ENCODE results near the gene AHNAK2. TPM values are rescaled to one million over a fixed set of nuclear protein-coding genes. Genes with fewer than 3 reads are reported as not detected.
"Not testable (repeated sequence)": the region's sequence is repeated elsewhere in the genome, so short reads cannot be mapped to it uniquely, and the experiment has no call there.

Gene AHNAK2
- 15.7 TPM for total RNA-seq
- long read RNA-seq, partial matches to known transcripts = 4 of 49 reads
- long read RNA-seq, other reads (novel, unspliced or antisense) = 45 of 49 reads

DNA sequence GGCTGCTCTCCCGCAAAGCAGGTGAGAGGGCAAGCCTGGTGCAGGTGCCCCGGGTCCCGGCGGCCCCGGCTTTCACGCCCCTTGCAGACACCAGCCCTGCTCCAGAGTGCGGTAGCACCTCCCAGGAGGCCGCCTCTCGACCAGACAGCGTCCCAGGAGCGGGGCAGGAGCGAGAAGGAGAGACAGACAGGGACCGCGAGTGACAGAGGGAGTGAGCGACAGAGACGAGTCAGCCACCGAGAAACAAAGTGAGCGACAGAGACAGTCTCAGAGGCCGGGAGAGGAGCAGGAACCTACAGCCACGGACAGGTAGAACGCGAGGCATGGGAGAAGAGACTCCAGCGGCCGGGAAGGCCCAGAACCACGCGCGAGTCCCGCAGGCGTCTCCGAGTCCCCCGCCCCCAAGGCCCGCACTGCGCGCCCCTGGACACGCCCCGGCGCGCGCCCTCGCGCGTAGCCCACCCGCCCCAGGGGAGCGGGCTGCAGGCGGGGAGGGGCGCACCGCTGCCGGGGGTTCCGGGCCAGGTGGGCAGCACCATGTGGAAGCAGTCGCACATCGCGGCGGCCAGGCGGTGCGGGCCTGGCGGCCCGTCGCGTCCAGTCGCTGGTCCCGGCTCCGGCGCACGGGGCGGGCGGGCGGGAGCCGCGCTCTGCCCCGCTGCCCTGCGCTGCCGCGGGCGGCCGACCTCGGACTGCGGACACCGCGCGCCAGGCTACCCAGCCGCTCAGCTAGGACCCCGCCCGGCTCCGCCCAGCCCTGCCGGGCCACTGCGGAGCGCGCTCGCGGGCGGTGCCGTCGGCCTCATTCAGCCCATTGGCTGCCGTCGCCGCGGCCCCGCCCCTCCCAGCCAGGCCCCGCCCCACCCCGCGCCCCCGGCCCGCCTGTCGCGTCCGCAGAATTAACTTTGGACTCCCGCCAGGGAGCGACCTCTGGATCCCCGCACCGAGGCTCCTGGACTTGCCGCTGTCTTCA is at the start of gene AHNAK2:
AHNAK2 (minus strand) TSS at position 694 of the 973 bp plus-strand sequence; CDS start at position 557, 137 bp downstream.
- DNase-seq (ENCODE audit: low spot score) = no peak

DNA sequence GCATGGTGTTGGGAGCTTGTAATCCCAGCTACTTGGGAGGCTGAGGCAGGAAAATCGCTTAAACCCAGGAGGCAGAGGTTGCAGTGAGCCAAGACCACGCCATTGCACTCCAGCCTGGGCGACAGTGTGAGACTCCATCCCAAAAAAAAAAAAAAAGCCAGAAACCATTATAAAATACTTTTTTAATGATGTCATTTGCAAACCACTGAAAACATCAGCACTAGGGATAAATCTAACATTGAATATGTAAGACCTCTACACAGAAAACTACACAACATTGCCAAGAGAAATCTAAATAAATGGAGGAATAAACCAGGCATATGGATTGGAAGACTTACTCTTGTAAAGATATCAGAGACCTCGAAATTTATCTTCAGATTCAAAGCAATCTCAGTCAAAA is 49.5 kb upstream of the AHNAK2 start:
- not testable (repeated sequence) for DNase-seq (ENCODE audit: low spot score)

DNA sequence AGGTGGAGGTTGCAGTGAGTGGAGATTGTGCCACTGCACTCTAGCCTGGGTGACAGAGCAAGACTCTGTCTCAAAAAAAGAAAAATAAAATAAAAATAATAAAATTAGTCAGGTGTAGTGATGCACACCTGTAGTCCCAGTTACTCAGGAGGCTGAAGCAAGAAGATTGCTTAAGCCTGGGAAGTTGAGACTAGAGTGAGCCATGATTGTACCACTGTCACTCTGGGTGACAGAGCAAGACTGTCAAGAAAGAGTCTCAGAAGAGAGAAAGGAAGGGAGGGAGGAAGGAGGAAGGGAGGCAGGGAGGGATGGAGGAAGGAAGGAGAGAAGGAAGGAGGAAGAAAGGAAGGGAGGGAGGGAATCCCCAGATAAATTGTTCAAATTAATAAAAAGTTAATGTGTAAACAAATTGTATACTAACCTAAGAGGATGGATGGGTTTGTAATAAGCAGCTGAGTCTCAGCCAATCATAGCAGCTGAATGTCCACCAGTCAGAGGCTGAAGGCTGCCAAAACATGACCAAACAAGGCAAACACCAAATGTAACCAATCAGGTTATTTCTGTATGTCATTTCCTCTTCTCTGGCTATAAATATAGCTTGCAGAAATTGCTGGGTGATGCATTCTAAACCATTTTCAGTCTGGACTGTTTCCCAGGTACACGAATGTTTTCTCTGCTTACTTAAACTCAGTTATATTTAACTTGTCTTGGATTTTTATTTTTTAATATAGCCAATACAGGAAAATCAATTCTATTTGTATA is 48.8 kb upstream of the AHNAK2 start:
- no peak for DNase-seq (ENCODE audit: low spot score)

DNA sequence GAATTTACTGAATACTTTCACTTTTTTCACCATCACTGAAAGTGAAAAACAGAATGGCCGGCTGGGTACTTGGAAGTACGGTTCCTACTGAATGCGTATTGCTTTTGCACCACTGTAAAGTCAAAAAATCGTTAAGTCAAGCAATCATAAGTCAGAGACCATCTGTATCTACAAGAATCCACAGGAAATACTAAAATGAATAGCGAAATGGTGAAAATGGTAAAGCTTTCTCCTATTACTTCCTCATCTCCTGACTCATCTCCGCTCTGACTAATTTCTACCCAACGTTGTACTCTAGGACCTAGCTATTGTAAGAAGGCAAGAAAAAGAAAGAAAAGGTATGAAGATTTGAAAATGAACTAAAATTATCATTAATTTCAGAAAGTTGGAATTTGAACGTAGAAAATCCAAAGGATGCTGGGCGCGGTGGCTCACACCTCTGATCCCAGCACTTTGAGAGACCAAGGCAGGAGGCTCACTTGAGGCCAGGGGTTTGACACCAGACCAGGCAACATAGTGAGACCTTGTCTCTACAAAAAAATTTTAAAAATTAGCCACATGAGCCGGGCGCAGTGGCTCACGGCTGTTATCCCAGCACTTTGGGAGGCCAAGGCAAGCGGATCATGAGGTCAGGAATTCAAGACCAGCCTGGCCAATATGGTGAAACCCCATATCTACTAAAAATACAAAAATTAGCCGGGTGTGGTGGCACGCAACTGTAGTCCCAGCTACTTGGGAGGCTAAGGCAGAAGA is 48.0 kb upstream of the AHNAK2 start:
- no peak for DNase-seq (ENCODE audit: low spot score)

GRCh38 chr14:105025429-105025828 is 47.3 kb upstream of the AHNAK2 start:
- no peak for DNase-seq (ENCODE audit: low spot score)

DNA sequence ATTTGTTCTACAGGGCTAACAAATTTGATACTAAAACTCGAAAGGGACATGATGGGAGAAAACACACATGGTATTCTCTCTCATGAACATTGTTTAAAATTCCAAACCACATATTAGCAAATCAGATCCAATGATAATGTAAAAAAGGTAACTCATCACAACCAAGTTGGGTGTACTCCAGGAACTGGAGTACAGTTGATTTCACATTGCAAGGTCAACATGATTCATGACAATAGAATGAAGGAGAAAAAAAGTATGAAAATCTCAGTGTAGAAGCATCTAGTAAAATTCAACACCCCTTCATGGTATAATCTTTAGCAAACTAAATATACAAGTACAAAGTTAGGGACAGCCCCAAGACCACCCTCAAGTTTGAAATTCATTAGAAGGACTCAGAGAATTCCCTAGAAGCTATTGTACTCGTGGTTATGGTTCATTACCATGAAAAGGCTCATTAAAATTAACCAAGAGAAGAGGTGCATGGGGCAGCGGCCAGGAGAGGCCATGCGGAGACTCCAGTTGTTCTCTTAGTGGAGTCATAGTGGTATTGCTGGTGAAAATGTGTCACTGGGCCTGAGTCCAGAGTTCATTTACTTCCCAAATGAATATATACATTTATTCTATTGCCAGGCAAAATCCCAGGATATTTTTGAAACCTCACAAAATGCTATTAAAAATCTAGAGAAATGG is 45.8 kb upstream of the AHNAK2 start:
- no peak for DNase-seq (ENCODE audit: low spot score)

GRCh38 chr14:105023144-105023543 is 45.0 kb upstream of the AHNAK2 start:
- DNase-seq (ENCODE audit: low spot score) = no peak

- no peak for DNase-seq (ENCODE audit: low spot score)
These were observed 44.1 kb upstream of the AHNAK2 start for GRCh38 chr14:105022276-105022670.

DNA sequence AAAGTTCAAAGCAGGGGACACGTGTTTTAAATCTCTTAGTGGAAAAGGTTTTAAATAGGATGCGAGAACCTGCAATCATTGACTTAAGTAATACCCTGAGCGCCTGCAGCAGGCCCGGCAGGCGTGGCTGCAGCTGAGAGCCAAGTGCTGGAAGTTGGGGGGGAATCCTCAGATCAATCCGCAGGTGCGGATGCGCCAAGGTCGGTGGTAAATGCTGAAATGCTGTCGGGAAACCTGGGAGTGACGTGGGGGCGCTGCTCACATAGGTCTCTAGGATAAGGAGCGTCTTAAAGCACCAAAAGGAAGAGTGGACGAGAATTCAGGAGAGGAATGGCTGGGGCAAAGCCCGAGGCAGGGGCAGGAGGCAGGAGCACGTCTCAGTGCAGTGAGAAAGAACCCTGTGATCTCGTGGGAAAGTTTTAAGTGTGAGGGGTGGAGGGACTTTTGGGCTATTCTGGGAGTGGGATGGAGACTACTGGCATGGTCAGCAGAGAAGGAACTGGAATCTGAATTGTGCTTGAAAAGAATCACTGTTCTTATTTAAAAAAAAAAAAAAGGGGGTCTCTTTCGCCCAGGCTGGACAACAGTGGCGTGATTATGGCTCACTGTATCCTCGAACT is 43.6 kb upstream of the AHNAK2 start:
- no peak for DNase-seq (ENCODE audit: low spot score)

DNA sequence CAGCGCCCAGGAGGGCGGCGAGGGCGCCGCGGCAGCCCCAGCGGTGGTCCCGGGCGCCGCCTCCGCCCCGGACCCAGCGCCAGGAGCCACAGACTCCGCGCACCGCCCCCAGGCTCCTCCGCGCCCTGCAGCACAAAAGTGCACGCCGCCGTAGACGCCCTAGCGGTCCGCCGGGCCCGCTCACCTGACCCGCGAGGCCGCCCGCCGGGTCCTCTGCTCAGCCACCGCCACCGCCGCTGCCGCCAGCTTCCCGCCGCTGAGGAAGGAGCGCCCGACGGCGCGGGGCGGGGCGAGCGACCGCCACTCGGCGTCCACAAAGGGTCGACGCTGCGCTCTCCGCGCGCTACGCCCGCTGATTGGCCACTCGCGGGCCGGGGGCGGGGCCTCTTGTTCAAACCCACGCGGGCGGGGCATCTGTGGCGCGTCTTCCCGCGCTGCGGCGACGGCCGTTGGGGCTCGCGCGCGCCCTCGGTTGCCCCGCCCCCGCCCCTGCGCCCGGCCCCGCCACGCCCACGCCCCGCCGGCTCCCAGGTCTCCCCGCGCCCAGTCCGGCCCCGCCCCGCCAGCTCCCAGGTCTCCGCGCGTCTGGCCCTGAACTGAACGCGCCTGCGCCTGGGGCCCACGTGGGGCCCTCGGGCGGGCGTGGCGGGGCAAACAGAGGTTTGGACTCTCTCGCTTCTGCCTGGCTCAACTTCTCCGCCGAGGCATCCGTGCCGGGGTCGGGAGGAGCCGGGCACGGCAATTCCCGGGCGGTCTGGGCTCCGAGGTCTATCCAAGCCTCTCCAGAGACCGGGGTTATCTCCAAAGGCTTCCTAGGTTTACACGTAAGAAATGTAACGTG is 42.9 kb upstream of the AHNAK2 start, which contains the start of gene CDCA4:
CDCA4 (minus strand) TSS at position 269 of the 841 bp plus-strand sequence. CDS start 9,154 bp downstream, outside the sequence.
- peak; percentile 99 for DNase-seq (ENCODE audit: low spot score)

DNA sequence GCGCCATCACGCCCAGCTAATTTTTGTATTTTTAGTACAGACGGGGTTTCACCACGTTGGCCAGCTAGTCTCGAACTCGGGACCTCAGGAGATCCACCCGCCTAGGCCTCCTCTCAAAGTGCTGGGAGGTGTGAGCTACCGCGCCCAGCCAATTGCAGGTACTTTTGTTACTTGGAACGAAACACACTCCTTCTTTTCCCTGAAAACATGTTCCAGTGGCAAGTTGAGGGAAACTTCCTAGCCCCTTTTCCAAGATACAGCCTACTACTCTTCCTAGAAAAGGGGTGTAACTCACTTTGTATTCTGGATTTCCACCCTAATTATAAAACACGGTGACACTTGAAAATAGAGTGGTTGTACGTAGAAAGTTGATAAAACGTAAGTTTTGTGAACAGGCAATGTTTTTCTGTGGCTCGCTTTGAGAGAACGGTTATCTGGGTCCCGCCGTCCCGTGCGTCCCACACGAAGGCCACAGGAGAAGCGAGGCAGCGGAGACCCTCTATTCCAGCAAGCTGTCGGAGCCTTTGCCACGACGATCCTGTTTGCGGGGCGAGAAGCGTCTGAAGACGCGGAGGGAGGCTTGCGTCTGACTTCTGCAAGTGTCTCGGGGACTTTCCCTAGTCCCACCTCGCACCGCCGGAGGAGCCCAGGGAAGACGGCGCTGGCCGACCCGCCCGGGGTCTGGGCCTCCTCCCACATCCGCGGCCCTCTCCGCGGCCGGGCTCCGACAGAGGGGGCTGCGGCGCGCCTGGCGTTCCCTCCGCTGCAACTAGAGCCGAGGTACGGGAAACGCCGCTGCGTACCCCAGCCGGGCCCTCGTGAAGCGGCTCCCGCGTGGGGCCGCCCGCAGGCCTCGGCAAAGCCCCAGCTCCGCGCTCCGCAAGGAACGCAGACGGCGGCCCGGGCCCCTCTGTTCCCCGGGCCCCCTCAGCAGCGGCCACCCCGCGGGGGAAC is 42.0 kb upstream of the AHNAK2 start:
- no peak for DNase-seq (ENCODE audit: low spot score)

DNA sequence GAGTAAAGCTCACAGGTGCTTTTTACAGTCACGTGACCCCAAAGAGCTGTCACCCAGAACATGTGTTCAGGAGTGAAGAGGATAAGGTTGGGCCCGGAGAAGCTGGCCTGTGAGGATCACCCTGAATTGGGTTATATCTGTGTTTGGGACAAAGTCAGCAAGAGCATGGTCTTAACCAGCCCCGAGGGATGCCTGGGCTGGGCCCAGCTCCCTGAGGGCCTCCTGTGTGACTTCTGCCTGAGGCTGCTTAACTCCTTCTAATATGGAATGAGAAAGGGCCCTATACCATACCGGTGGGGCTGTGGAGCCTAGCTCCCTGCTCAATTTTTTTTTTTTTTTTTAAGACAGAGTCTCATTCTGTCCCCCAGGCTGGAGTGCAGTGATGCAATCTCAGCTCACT is 40.2 kb upstream of the AHNAK2 start:
- DNase-seq (ENCODE audit: low spot score) = no peak

GRCh38 chr14:105015905-105016304 is 37.7 kb upstream of the AHNAK2 start:
- DNase-seq (ENCODE audit: low spot score) = no peak

- no peak for DNase-seq (ENCODE audit: low spot score)
These were observed 37.1 kb upstream of the AHNAK2 start for GRCh38 chr14:105015242-105015641.

DNA sequence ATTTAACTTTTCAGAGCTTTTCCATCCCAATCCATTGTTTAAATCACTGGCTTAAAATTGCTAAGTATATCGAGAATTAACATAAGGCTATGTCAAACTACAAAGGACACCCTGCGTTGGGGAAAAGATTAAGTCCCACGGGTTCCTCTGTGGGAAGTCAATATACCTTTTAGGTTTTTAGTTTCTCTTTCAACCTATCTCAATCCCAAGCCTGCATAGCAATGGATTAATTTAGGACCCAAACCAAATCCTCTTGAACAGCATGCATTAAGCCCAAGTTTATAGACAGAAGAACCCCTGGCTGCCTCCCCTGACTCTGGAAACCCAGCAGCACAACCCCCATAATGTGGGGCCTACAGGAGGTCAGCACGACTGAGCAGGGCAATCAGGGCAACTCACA is 36.5 kb upstream of the AHNAK2 start:
- no peak for DNase-seq (ENCODE audit: low spot score)

DNA sequence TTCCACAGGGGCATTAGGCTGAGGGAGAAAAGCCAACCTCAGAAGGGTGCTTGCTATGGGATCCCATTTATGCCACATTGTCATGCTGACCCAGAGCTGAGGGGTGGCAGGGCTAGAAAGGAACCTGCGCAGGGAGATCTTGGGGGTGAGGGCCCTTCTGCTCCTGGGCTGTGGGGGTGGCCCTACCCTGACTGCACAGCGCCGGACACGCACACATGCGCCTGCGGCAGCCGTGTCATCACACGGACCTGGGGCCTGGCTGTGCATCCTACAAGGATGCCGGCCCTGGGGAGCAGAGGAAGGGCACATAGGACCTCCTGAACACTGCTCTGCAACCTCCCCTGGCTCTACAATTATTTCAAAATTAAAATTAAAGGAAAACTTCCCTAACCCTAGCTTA is 35.9 kb upstream of the AHNAK2 start:
- no peak for DNase-seq (ENCODE audit: low spot score)

- DNase-seq (ENCODE audit: low spot score) = no peak
These were observed 35.1 kb upstream of the AHNAK2 start for GRCh38 chr14:105013150-105013785.
